HG03060 (cell line): ENCODE data around the gene NPIPB13.
"Not testable (repeated sequence)": the region's sequence is repeated elsewhere in the genome, so short reads cannot be mapped to it uniquely, and the experiment has no call there.

ENCODE experiments used
- ATAC-seq: cut with Tn5 transposase; IDR thresholded peaks from one replicate; pipeline ENCODE4 v1.9.1; 2021; ENCODE audit warnings: low read depth, moderate number of reproducible peaks; ENCODE audit not compliant: unreplicated experiment

The NPIPB13 gene

DNA sequence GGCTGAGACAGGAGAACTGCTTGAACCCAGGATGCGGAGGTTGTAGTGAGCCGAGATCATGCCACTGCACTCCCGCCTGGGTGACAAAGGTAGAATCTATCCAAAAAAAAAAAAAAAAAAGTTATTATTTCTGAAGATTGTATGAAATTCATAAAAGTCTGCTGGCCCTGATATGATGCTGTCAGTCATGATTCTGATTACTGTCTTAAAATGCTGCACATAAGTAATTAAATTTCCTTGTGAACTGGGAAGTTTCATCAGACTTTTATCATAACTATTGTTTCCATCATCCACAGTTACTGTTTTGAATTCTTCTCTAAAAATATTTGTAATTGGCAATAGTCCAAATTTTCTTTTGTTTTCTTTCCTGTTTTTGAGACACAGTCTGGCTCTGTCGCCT, at the start of gene NPIPB13:
NPIPB13 (minus strand) TSS at position 101 of the 400 bp plus-strand sequence. CDS start 2,906 bp downstream, outside the sequence.
- not testable (repeated sequence) for ATAC-seq

DNA sequence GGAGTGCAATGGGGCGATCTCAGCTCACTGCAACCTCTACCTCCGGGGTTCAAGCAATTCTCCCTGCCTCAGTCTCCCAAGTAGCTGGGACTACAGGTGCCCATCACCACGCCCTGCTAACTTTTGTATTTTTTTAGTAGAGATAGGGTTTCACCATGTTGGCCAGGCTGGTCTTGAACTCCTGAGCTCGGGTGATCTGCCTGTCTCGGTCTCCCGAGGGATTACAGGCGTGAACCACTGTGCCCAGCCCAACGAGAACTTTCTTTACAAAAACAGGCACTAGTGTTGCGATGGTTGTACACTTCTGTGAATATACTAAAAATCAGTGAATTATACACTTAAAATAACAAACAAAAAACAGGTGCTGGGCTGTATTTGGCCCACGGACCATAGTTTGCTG, 34.1 kb upstream of the NPIPB13 start:
- not testable (repeated sequence) for ATAC-seq

DNA sequence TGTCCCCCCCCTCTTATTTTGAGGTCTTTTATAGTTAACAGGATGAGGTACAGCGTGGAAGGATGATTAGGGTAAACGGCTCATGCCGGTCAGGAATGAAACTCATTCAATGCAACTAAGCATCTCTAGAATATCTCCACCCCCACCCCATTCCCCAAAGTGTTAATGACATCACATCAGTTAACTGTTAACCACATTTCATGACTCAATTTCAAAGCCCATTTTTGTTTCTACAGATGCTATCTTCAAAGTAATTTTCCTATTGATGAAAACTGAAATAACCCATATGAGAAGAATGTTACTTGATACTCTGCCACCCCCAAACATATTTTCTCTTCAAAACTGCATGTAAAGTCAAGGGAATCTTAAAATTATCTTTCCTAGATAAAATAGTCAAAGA, 30.2 kb upstream of the NPIPB13 start:
- ATAC-seq: not testable (repeated sequence)

DNA sequence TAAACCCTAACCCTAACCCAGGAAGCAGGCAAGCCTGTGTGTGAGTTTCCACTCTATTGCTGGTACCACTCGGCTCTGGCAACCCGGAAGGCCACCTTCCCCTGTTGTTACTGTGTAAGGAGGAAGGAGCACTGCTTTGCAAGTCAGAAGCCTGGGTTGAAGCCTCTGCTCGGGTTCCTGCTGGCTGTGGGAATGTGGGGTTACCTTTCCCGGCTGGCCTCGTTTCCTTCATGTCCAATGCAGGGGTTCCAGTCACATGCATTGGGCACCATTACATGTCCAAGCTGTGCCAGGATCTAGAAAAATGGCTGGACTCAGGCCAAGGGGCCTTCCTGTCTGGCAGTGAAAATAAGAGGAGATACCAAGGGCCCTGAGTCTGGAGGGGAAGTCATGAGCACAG, 31.2 kb downstream of the NPIPB13 start:
- not testable (repeated sequence) for ATAC-seq

DNA sequence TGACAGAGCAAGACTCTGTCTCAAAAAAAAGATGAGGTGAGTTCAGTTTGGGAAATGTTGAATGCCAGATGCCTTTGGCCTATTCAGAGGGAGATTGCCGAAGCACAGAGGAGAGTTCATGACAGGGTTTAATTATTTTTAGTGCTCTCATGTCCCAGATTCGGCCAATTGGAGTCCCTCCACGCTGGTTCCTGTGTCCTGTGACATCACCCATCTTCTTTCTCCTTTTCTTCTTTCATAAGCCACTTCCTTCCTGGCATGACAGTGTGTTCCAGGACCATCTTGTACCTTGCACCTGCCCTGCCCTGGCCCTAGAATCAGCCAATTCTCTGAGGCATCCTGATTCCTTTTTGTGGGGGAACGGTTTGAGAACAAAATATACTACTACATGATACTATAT, 36.9 kb downstream of the NPIPB13 start:
- not testable (repeated sequence) for ATAC-seq

DNA sequence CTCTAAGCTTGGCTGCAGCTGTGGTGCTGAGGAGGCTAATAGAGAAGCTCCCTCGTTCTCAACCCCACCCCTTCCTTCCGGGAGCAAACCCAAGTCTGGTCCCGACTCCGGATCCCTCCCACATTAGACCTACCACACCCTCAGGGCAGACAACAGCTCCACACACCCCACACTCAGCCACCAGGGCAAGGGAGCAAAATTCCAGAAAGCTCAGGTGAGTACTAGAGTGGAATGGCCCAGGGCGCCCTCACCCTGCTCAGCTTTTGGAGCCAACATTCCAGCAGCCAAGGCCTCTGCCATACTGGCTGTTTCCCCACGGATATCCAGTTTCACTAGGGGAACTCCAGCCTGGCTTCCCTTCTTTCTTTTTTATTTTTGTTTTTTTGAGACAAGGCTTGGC, 39.2 kb downstream of the NPIPB13 start:
- not testable (repeated sequence) for ATAC-seq

DNA sequence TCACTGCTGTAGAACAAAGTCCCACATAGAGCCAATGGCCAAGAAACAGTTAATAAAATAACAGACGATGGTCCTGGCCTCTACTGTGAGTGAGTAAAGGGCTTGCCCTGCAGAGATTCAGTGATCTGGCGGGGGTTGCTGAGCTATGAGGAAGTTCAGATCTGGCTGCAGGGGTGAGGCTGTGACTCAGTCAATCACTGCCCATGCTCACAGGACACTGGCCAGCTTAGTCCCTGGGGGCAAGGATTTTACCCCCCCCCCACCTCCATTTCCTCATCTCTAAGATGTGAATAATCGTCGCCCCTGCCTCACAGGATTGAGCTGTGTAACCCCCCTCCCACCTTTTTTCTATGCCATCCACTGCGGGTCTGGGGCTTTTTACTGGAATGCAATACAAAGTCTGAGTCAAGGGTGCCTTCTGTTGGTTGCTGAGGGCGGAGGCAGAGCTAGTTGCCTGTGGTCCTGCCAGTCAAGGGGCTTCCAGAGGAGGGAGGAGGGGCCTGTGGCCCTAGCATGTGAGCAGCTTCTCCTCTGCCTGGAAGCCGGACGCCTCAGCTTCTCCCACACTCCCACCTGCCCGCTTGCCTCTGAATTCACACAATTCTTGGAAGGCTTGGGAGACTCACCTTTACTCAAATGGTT, 41.1 kb downstream of the NPIPB13 start:
- ATAC-seq: not testable (repeated sequence)

DNA sequence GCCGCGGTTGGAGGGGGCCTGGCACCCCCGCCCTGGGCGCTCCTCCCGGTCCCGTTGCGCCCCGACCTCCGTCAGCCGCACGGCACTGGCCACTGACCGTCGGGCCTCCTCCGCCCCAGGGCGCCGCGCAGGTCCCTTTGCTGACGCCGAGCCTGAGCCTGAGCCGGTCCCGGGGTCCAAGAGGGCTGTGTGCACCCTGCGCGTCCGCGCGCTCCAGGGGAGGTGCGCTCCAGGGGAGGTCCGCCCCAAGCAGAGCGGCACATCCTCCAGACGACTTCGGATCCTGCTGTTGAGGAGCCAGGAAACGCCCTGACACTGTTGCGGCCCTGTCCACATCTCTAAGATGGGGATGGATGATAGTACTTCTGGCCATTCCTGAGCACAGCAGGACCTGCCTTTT, 42.0 kb downstream of the NPIPB13 start:
- not testable (repeated sequence) for ATAC-seq

DNA sequence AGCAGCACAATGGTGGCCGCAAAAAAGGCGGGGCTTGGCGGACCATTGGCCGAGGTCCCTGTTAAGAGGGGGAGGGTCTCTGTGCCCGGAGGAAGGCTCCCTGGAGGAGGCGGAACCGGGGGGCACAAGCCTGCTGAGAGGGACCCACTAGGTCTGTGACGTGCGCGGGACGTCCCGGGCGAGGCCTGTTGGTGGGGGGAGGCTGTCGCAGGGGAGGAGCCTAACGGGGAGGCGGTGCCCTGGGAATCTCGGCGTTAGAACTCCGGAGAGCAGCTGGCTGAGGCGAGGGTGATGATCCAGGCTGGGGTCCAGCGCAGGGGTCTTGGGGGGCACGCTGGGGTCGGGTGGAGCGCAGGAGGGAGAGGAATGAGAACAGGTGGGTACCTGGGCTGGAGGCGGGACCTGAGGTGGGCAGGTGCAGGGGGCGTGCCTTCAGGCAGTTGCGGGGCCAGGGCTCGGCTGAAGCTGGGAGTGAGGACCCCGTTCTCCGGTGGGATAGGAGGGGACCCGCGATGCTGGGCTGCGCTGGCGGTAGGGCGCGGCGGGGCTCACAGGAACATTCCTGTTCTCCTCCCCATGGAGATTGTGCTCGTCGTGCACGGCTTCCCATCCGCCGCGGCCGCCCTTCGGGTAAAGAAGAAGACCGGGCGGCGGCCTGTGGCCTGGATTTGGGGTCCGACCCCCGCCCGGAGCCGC, 42.6 kb downstream of the NPIPB13 start:
- not testable (repeated sequence) for ATAC-seq

DNA sequence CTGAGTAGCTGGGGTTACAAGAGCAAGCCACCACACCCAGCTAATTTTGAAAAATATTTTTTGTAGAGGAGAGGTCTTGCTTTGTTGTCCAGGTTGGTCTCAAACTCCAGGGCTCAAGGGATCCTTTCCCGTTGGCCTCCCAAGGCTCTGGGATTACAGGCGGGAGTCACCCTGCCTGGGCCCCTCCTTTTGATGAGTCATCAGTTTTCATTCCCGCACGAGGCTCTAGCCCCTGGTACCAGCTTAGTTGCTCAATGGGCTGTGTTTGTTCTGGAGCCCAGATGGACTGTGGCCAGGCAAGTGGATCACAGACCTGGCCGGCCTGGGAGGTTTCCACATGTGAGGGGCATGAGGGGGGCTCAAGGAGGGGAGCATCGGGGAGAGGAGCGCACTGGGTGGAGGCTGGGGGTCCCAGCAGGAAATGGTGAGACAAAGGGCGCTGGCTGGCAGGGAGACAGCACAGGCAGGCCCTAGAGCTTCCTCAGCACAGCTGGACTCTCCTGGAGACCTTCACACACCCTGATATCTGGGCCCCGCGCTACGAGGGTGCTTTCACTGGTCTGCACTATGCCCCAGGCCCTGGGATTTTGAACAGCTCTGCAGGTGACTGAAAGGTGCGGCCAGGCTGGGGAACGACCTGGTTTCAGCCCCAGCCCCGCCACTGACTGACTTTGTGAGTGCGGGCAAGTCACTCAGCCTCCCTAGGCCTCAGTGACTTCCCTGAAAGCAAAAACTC, 48.5 kb downstream of the NPIPB13 start:
- not testable (repeated sequence) for ATAC-seq

DNA sequence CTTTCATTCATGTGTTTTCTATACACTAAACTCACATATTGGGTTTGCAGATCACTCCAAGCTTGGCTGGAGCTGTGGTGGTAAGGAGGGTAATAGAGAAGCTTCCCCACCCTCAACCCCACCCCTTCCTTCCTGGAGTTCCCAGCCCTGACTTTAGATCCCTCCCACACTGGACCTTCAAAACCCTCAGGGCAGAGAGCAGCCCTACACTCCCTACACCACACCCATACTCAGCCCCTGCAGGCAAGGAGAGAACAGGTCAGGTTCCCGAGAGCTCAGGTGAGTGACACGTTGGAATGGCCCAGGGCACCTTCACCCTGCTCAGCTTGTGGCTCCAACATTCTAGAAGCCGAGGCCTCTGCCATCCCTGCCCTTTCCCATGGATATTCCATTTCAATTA, 49.2 kb downstream of the NPIPB13 start, which contains the start of gene SULT1A3:
SULT1A3 (plus strand) TSS at position 207 of the 400 bp plus-strand sequence. CDS start 1,474 bp downstream, outside the sequence.
- ATAC-seq: not testable (repeated sequence)
